Aorta (tissue), 4 donors: ENCODE measurements around the gene ZNF708. TPM values are rescaled to one million over a fixed set of nuclear protein-coding genes. Genes with fewer than 3 reads are reported as not detected.

ENCODE experiments used
- polyA plus RNA-seq, 2 donors: library from polyadenylated mRNA; stranded (reverse); fragments of 200-250 nt; gene quantifications; one replicate each; pipeline ENCODE4 v1.2.3, GENCODE V29; 2013
- total RNA-seq, 2 donors: library from RNA; stranded (reverse); fragmentation: NEBNext Ultra II Directional; extraction: Animal tissue kit (Norgen Biotek cat#: 25700); gene quantifications; one replicate each; pipeline ENCODE4 v1.2.1, GENCODE V29; 2021
- donor health status: healthy with polysubstance abuse.
- donor health status: Bipolar disorder and iron deficiency.
- donor health status: DM: no; HTN: no; CAD: no.
- donor health status: DM: yes; HTN: yes; CAD: no.

The ZNF708 gene
- total and polyA plus RNA-seq, 4 donors, result 2.4 to 20.8 (median 11.0) TPM

Other genes with a start within 250 kb of the ZNF708 start
- 1 to 10 TPM; 3.1 to 8.8 TPM for gene ZNF714, start 247.2 kb downstream of the ZNF708 start, total RNA-seq
- gene ZNF714, start 247.2 kb downstream of the ZNF708 start, polyA plus RNA-seq, result 1 to 10 TPM in 1 of 2 donors, under 1 TPM in 1; 0.75 to 1.2 TPM
- gene ZNF431, start 187.4 kb downstream of the ZNF708 start, total RNA-seq, result 10 to 100 TPM; 13.4 to 20.2 TPM
- 1 to 10 TPM; 3.1 to 3.3 TPM for gene ZNF431, start 187.4 kb downstream of the ZNF708 start, polyA plus RNA-seq
- gene ZNF738, start 29.6 kb upstream of the ZNF708 start, total RNA-seq, result 1 to 10 TPM; 5.2 to 8.6 TPM
- 1 to 10 TPM; 2.4 to 5.3 TPM for gene ZNF738, start 29.6 kb upstream of the ZNF708 start, polyA plus RNA-seq
- gene ZNF493, start 67.7 kb upstream of the ZNF708 start, total RNA-seq, result 10 to 100 TPM; 27.5 to 34.6 TPM
- gene ZNF493, start 67.7 kb upstream of the ZNF708 start, polyA plus RNA-seq, result 10 to 100 TPM in 1 of 2 donors, 1 to 10 TPM in 1; 1.9 to 10.7 TPM
- 10 to 100 TPM in 1 of 2 donors, 1 to 10 TPM in 1; 5.8 to 14.3 TPM for gene ZNF429, start 176.2 kb upstream of the ZNF708 start, total RNA-seq
- 1 to 10 TPM; 7.1 to 8.2 TPM for gene ZNF429, start 176.2 kb upstream of the ZNF708 start, polyA plus RNA-seq